Mesothelial cell of epicardium (in vitro differentiated cells): ENCODE measurements around the gene ABCB8. TPM values are rescaled to one million over a fixed set of nuclear protein-coding genes. Genes with fewer than 3 reads are reported as not detected.

Experiments
- DNase-seq, 2 experiments: peaks; one replicate each; pipeline ENCODE4 v3.0.0; 2021; ENCODE audit warnings: low spot score in 2 of 2; ENCODE audit not compliant: unreplicated experiment in 2 of 2
- H3K27ac Mint-ChIP-seq: 2 replicates; pipeline ENCODE4 v1.8.0; 2021; ENCODE audit warnings: mixed read lengths
- H3K27me3 Mint-ChIP-seq: 2 replicates; pipeline ENCODE4 v1.8.0; 2021; ENCODE audit warnings: low read depth, mixed read lengths
- H3K36me3 Mint-ChIP-seq: 2 replicates; pipeline ENCODE4 v1.8.0; 2021; ENCODE audit warnings: mixed read lengths
- H3K4me1 Mint-ChIP-seq: 2 replicates; pipeline ENCODE4 v1.8.0; 2021; ENCODE audit warnings: mixed read lengths
- H3K4me3 Mint-ChIP-seq: 2 replicates; pipeline ENCODE4 v1.8.0; 2021; ENCODE audit warnings: mild to moderate bottlenecking, moderate library complexity, mixed read lengths
- H3K9me3 Mint-ChIP-seq: 2 replicates; pipeline ENCODE4 v1.8.0; 2021; ENCODE audit warnings: mixed read lengths
- CTCF ChIP-seq: fragments of 200-600 bp; sonication (generic); IDR thresholded peaks from one replicate; pipeline ENCODE4 v1.5.0; 2021; ENCODE audit warnings: antibody characterized with exemption; ENCODE audit not compliant: unreplicated experiment
- total RNA-seq: library from RNA; stranded (reverse); gene quantifications from 3 replicates; pipeline ENCODE4 v1.2.1, GENCODE V29; 2021

Gene ABCB8
- total RNA-seq, 1 donor from 2014 or later, result 40.7 TPM

GRCh38 chr7:151063212-151063561, 34.9 kb downstream of the ABCB8 start:
- no peak for DNase-seq
- Mint-ChIP-seq H3K9me3 (no peaks in the 10 kb centered on the region), H3K4me1 (peaks cover 49% of the 10 kb centered on the region), H3K36me3 (peaks cover 12% of the 10 kb centered on the region), H3K27me3 (no peaks in the 10 kb centered on the region), H3K4me3 (no peak overlapping the region), H3K27ac (peak overlapping the region; percentile 6)
- TF ChIP-seq CTCF, result no peak

GRCh38 chr7:151064454-151064853, 36.2 kb downstream of the ABCB8 start:
- Mint-ChIP-seq H3K27me3 (no peaks in the 10 kb centered on the region), H3K36me3 (peaks cover 16% of the 10 kb centered on the region), H3K27ac (no peak overlapping the region), H3K9me3 (no peaks in the 10 kb centered on the region), H3K4me1 (peaks cover 40% of the 10 kb centered on the region), H3K4me3 (no peak overlapping the region)
- no peak for TF ChIP-seq CTCF
- DNase-seq, result no peak

GRCh38 chr7:151064993-151065392, 36.7 kb downstream of the ABCB8 start:
- no peaks in the 10 kb centered on the region for H3K9me3 Mint-ChIP-seq
- no peak overlapping the region for H3K27ac Mint-ChIP-seq
- DNase-seq, result no peak
- H3K4me1 Mint-ChIP-seq, result peaks cover 40% of the 10 kb centered on the region
- H3K27me3 Mint-ChIP-seq, result no peaks in the 10 kb centered on the region
- TF ChIP-seq CTCF, result no peak
- H3K4me3 Mint-ChIP-seq, result no peak overlapping the region
- peaks cover 16% of the 10 kb centered on the region for H3K36me3 Mint-ChIP-seq

- H3K4me3 Mint-ChIP-seq, result no peak overlapping the region
- TF ChIP-seq CTCF, result no peak
- no peaks in the 10 kb centered on the region for H3K9me3 Mint-ChIP-seq
- no peak overlapping the region for H3K27ac Mint-ChIP-seq
- peaks cover 16% of the 10 kb centered on the region for H3K36me3 Mint-ChIP-seq
- no peak for DNase-seq
- peaks cover 36% of the 10 kb centered on the region for H3K4me1 Mint-ChIP-seq
- no peaks in the 10 kb centered on the region for H3K27me3 Mint-ChIP-seq
Observed at GRCh38 chr7:151065516-151065915, 37.3 kb downstream of the ABCB8 start.

GRCh38 chr7:151066273-151066974, 38.2 kb downstream of the ABCB8 start:
- Mint-ChIP-seq H3K4me1 (peaks cover 27% of the 10 kb centered on the region), H3K27me3 (no peaks in the 10 kb centered on the region), H3K4me3 (no peak overlapping the region), H3K27ac (no peak overlapping the region), H3K36me3 (peaks cover 16% of the 10 kb centered on the region), H3K9me3 (no peaks in the 10 kb centered on the region)
- DNase-seq, result no peak
- no peak for TF ChIP-seq CTCF
